IMR-90 (cell line): ENCODE measurements around the gene SPAG9. TPM values are rescaled to one million over a fixed set of nuclear protein-coding genes. Genes with fewer than 3 reads are reported as not detected.

Experiments
- ATAC-seq: fragments of 200-7000 bp; cut with Tn5 transposase; 2 replicates; pipeline ENCODE4 v1.9.1; 2020; ENCODE audit warnings: low read depth, mild to moderate bottlenecking, moderate library complexity
- BruUV-seq: library from RNA; stranded (reverse); fragments of 400-500 nt; replicated peaks from 2 replicates; lab custom pipeline; 2021; lab: Mats Ljungman, UMichigan
- CTCF ChIA-PET: fragments of 300-600 bp; formaldehyde crosslinking; extraction: SDS; loops from one replicate; lab custom pipeline; 2021; ENCODE audit warnings: antibody characterized with exemption; lab: Yijun Ruan, JAX
- POLR2A ChIA-PET: fragments of 300-600 bp; sonication (Branson Sonifier 250); formaldehyde crosslinking; loops from one replicate; lab custom pipeline; 2022; ENCODE audit warnings: antibody characterized with exemption; ENCODE audit not compliant: unreplicated experiment; lab: Charles Lee
- DNase-seq: peaks from one replicate; pipeline ENCODE4 v3.0.0; 2013
- H2AFZ ChIP-seq: replicated peaks from 2 replicates; pipeline ENCODE3; 2013; ENCODE audit warnings: low read length, mild to moderate bottlenecking; ENCODE audit not compliant: poor library complexity
- H2AK5ac ChIP-seq: 2 replicates; pipeline ENCODE4 v1.6.1; 2013; ENCODE audit warnings: low read depth, low read length, inconsistent platforms
- H2AK9ac ChIP-seq: replicated peaks from 2 replicates; pipeline ENCODE3; 2013; ENCODE audit warnings: mild to moderate bottlenecking, low read depth, low read length, moderate library complexity; ENCODE audit not compliant: poor library complexity
- H2BK120ac ChIP-seq: 2 replicates; pipeline ENCODE4 v1.6.1; 2013; ENCODE audit warnings: low read depth, low read length, inconsistent platforms
- H2BK15ac ChIP-seq: 3 replicates; pipeline ENCODE4 v1.6.1; 2013; ENCODE audit warnings: low read depth, low read length, inconsistent platforms
- H2BK20ac ChIP-seq: 2 replicates; pipeline ENCODE4 v1.6.1; 2013; ENCODE audit warnings: low read depth, mild to moderate bottlenecking, inconsistent platforms, low read length, moderate library complexity
- H2BK5ac ChIP-seq: 2 replicates; pipeline ENCODE4 v1.6.1; 2013; ENCODE audit warnings: mild to moderate bottlenecking, low read depth, low read length, inconsistent platforms; ENCODE audit not compliant: poor library complexity, severe bottlenecking
- H3K14ac ChIP-seq: replicated peaks from 2 replicates; pipeline ENCODE4 v1.6.1; 2013; ENCODE audit warnings: low read depth, low read length, inconsistent platforms
- H3K18ac ChIP-seq: 2 replicates; pipeline ENCODE4 v1.6.1; 2013; ENCODE audit warnings: low read depth, low read length, control low read depth
- H3K23ac ChIP-seq: 2 replicates; pipeline ENCODE4 v1.6.1; 2013; ENCODE audit warnings: low read depth, low read length, inconsistent platforms
- H3K27ac ChIP-seq: 2 replicates; pipeline ENCODE4 v1.5.1; 2013; ENCODE audit warnings: mild to moderate bottlenecking, control low read depth, low read length; ENCODE audit not compliant: insufficient read depth
- H3K27me3 ChIP-seq: 2 replicates; pipeline ENCODE4 v1.6.1; 2013; ENCODE audit warnings: low read length; ENCODE audit not compliant: control insufficient read depth, insufficient read depth
- H3K36me3 ChIP-seq: 2 replicates; pipeline ENCODE4 v1.6.1; 2013; ENCODE audit warnings: low read length, mixed read lengths; ENCODE audit not compliant: control insufficient read depth, insufficient read depth
- H3K4ac ChIP-seq: 2 replicates; pipeline ENCODE4 v1.6.1; 2013; ENCODE audit warnings: low read depth, low read length, inconsistent platforms
- H3K4me1 ChIP-seq: 2 replicates; pipeline ENCODE4 v1.6.1; 2013; ENCODE audit warnings: low read length, mixed read lengths; ENCODE audit not compliant: control insufficient read depth, insufficient read depth
- H3K4me2 ChIP-seq: 2 replicates; pipeline ENCODE4 v1.6.1; 2013; ENCODE audit warnings: low read depth, mild to moderate bottlenecking, control low read depth, low read length, moderate library complexity
- H3K4me3 ChIP-seq: 2 replicates; pipeline ENCODE4 v1.5.1; 2013; ENCODE audit warnings: low read depth, mild to moderate bottlenecking, control low read depth, low read length, moderate library complexity; ENCODE audit not compliant: insufficient read depth
- H3K56ac ChIP-seq: 2 replicates; pipeline ENCODE4 v1.6.1; 2013; ENCODE audit warnings: low read length, inconsistent platforms; ENCODE audit not compliant: insufficient read depth; ENCODE audit errors: extremely low read depth
- H3K79me1 ChIP-seq, 2 experiments: 2 replicates each; pipeline ENCODE4 v1.6.1; 2013; ENCODE audit warnings: low read length in 2 of 2, inconsistent platforms in 1 of 2, low read depth in 1 of 2
- H3K9ac ChIP-seq: 2 replicates; pipeline ENCODE4 v1.6.1; 2013; ENCODE audit warnings: low read depth, low read length, control low read depth
- H3K9me1 ChIP-seq: 2 replicates; pipeline ENCODE4 v1.6.1; 2013; ENCODE audit warnings: low read length, inconsistent platforms; ENCODE audit not compliant: insufficient read depth
- H3K9me3 ChIP-seq: 2 replicates; pipeline ENCODE4 v1.6.1; 2013; ENCODE audit warnings: low read length; ENCODE audit not compliant: control insufficient read depth, insufficient read depth
- H4K20me1 ChIP-seq: 2 replicates; pipeline ENCODE4 v1.6.1; 2013; ENCODE audit warnings: low read length, inconsistent platforms; ENCODE audit not compliant: insufficient read depth
- H4K5ac ChIP-seq: 2 replicates; pipeline ENCODE4 v1.6.1; 2013; ENCODE audit warnings: mild to moderate bottlenecking, low read depth, low read length, control low read depth
- H4K8ac ChIP-seq, 2 experiments: 2 replicates each; pipeline ENCODE4 v1.6.1; 2013; ENCODE audit warnings: low read depth in 2 of 2, low read length in 2 of 2, control low read depth in 1 of 2, inconsistent platforms in 1 of 2
- H4K91ac ChIP-seq: 2 replicates; pipeline ENCODE4 v1.6.1; 2013; ENCODE audit warnings: low read depth, low read length, inconsistent platforms; ENCODE audit not compliant: insufficient read depth
- CEBPB ChIP-seq: IDR thresholded peaks from 2 replicates; pipeline ENCODE4 v1.6.1; 2012; ENCODE audit warnings: low read depth, low read length, improper control_type of control experiment
- FOS ChIP-seq: fragments of 150-350 bp; IDR thresholded peaks from 2 replicates; pipeline ENCODE4 v1.6.1; 2016; ENCODE audit warnings: low read depth, low read length
- MAZ ChIP-seq: IDR thresholded peaks from 2 replicates; pipeline ENCODE4 v1.6.1; 2012; ENCODE audit warnings: low read depth, mild to moderate bottlenecking, low read length, improper control_type of control experiment, moderate library complexity, borderline replicate concordance
- POLR2A ChIP-seq: IDR thresholded peaks from 2 replicates; pipeline ENCODE4 v1.6.1; 2012; ENCODE audit warnings: mild to moderate bottlenecking, low read depth, low read length
- USF2 ChIP-seq: fragments of 150-350 bp; IDR thresholded peaks from 2 replicates; pipeline ENCODE4 v1.6.1; 2017; ENCODE audit warnings: mild to moderate bottlenecking, antibody characterized with exemption, low read length, low read depth
- WGBS, 2 experiments: methylation state at CpG; one replicate each; pipeline versions ENCODE4 v1.1.5 to v1.1.7; 2013; ENCODE audit warnings: missing lambda C conversion rate in 2 of 2; ENCODE audit not compliant: insufficient read length in 1 of 2; ENCODE audit errors: extremely low coverage in 2 of 2; 5-methylcytosine and 5-hydroxymethylcytosine counted together
- dilution Hi-C: fragments of 300-500 bp; cut with HindIII; formaldehyde crosslinking; loops from one replicate; pipeline ENCODE4 v1.14.3; 2018; ENCODE audit warnings: low sequenced_read_pairs; ENCODE audit not compliant: unreplicated experiment
- in situ Hi-C: fragments of 300-500 bp; cut with MboI; formaldehyde crosslinking; loops from 3 replicates; pipeline ENCODE4 v1.14.3; 2019; ENCODE audit warnings: low sequenced_read_pairs, inconsistent platforms, mixed read lengths
- intact Hi-C: fragments of 100-400 bp; cut with micrococcal nuclease; formaldehyde crosslinking; loops from 2 replicates; pipeline ENCODE4 v1.10.0; 2022
- polyA plus RNA-seq, 3 experiments: library from polyadenylated mRNA; depleted of rRNA; stranded (reverse); fragments of >200 nt; gene quantifications; 2 replicates each; pipeline ENCODE4 v1.2.3, GENCODE V29; 2012; ENCODE audit warnings: low replicate concordance in 1 of 3
- total RNA-seq: library from RNA; depleted of rRNA; stranded (reverse); fragments of >200 nt; gene quantifications from 2 replicates; pipeline ENCODE4 v1.2.3, GENCODE V29; 2012

The SPAG9 gene
- total and polyA plus RNA-seq, 2 of the 4 experiments (the other 2 are of a cell fraction), result 26.7 to 75.5 TPM

GRCh38 chr17:50922107-50922506 lies 198.6 kb downstream of the SPAG9 start:
- no CpG with 5 or more reads among the region's 2 CpGs for WGBS, 2 experiments
- Histone ChIP-seq H3K79me1 (no peaks in the 10 kb centered on the region), H2BK20ac (no peak overlapping the region), H3K14ac (peak overlapping the region; percentile 25; the same call in 1 of the 2 replicates), H2BK15ac (no peak overlapping the region), H3K18ac (no peak overlapping the region; the same call in 1 of the 2 replicates), H3K4me1 (peaks cover 8% of the 10 kb centered on the region), H2BK120ac (no peak overlapping the region), H3K4me3 (no peak overlapping the region), H3K27me3 (no peaks in the 10 kb centered on the region), H3K56ac (no peak overlapping the region), H3K9me3 (no peaks in the 10 kb centered on the region), H3K9ac (no peak overlapping the region), H2AK5ac (peak overlapping the region; percentile 51), H3K4ac (peak overlapping the region; percentile 45), H4K5ac (no peak overlapping the region), H4K8ac (peak overlapping the region in 1 of 2 experiments; percentile 60; a peak in 1 of 4 replicates), H3K23ac (0 out of 2 replicates have a peak overlapping the region, but pooled peaks have one; percentile 7), H4K20me1 (no peaks in the 10 kb centered on the region), H3K4me2 (no peak overlapping the region), H2AFZ (peak overlapping the region; percentile 69), H2BK5ac (no peak overlapping the region), H3K9me1 (peaks cover 2% of the 10 kb centered on the region), H4K91ac (no peak overlapping the region), H3K27ac (no peak overlapping the region), H2AK9ac (no peak overlapping the region), H3K36me3 (no peaks in the 10 kb centered on the region)
- TF ChIP-seq CEBPB (no peak), FOS (no peak), MAZ (no peak), USF2 (no peak), POLR2A (no peak)
- intact Hi-C loops (no loop called here), dilution Hi-C loops (no loop called here), in situ Hi-C loops (no loop called here)
- POLR2A ChIA-PET, result no interaction called here
- ATAC-seq (peak; percentile 27), DNase-seq (peak; percentile 14)
- CTCF ChIA-PET, result interaction anchor here (0.7 to 0.9 kb wide), 2 partner anchors 11 to 31 kb away, joined by 4 to 7 read pairs; no protein-coding TSS in a partner anchor
- no TSS peak for BruUV-seq
